Body of pancreas (tissue), 4 donors: ENCODE data around the gene GPRIN3.

ENCODE experiments used
- CTCF ChIP-seq, 7 experiments: fragments of 450-650 bp in 4 of 7; fragments of 200-600 bp in 3 of 7; sonication (generic) in 3 of 7; IDR thresholded peaks; one replicate each; pipeline ENCODE4 v1.5.1; 2016 to 2019; ENCODE audit warnings: antibody characterized with exemption in 7 of 7
- POLR2A ChIP-seq, 3 donors: fragments of 450-650 bp; IDR thresholded peaks; one replicate each; pipeline ENCODE4 v1.6.1; 2016; ENCODE audit warnings: antibody characterized with exemption in 3 of 3, mild to moderate bottlenecking in 2 of 3

- TF ChIP-seq CTCF (IDR thresholded peaks at IDR 0.05) (no peak), POLR2A (IDR thresholded peaks at IDR 0.05) (no peak)
Observed at GRCh38 chr4:89279385-89279784, 28.2 kb downstream of the GPRIN3 start.
